ENCODE results near the gene RARS2.
A peak's percentile ranks its signal among the peaks of the same experiment; 100 is the strongest.

Gene RARS2

DNA sequence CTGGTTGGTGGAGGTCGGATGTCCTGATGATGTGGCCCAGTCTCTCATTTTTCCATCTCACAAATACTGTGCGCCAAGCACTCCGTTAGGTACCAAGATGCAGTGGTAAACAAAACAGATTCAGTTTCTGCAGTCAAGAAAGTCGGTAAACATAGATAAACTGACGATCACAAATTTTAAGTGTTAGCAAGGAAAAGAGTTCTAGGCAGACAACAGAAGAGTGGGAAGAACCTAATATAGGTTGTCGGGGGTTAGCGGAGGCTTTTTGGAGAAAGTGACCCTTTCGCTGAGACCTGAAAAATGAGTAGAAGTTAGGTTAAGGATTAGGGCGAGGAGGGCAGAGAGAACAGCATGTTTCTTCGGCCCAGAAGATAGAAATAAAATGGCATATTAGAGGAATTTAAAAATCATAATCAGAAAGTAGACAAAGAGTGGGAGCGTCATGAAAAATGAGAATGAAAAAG, 662 bp upstream of the RARS2 start:
- H3K9me3 ChIP-seq (ENCODE audit: low read length), result no peaks in the 10 kb centered on the region

DNA sequence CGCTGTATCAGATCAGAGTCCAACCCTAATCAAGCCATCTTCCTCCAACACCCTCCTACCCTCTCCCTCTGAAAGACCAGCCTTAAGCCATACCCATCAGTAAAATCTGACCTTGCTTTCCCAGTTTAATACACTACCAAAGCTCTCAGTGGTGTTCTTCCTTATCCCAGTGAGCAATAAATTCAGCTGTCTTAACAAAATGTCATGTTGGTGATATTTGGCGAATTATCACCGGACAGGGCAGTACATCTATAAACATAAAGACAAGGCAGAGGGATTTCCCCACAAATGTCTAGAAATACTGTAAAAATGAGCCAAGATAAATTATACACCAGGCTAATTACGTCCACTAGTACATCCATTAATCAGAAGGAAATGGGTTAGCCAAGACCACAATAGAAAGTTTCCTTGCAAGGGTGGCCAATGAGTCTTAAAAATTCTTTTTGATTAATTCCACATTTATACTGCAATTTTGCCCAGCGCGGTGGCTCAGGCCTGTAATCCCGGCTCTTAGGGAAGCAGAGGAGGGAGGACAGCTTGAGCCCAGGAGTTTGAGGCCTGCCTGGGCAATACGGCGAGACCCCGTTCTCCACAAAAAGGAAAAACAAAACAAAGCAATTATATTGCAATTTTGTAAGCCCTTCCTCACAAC, 905 bp downstream of the RARS2 start:
- no peak overlapping the region for H2AFZ ChIP-seq (ENCODE audit: low read length)
- no peak overlapping the region for H3K27ac ChIP-seq (ENCODE audit: low read depth, low read length, poor library complexity, severe bottlenecking)
- peaks cover 39% of the 10 kb centered on the region for H3K36me3 ChIP-seq (ENCODE audit: insufficient read depth, low read length)

More for the DNA sequence above, 662 bp upstream of the RARS2 start:
- H4K20me1 ChIP-seq (ENCODE audit: insufficient read depth, low read length), result no peaks in the 10 kb centered on the region
- no peak overlapping the region; the same call in 1 of the 2 replicates for H2AFZ ChIP-seq (ENCODE audit: low read length)
- peak overlapping the region; percentile 87 for H3K9ac ChIP-seq (ENCODE audit: low read length)
- no peaks in the 10 kb centered on the region for H3K9me2 ChIP-seq (ENCODE audit: low read depth, low read length)
- peaks cover 31% of the 10 kb centered on the region for H3K4me1 ChIP-seq (ENCODE audit: insufficient read depth, low read length, severe bottlenecking)
- H3K27ac ChIP-seq (ENCODE audit: low read depth, low read length, poor library complexity, severe bottlenecking), result peak overlapping the region; percentile 27
- TF ChIP-seq EZH2 (IDR thresholded peaks at IDR 0.05; ENCODE audit: borderline replicate concordance, low read length), result no peak
- TF ChIP-seq, protein P1, sequence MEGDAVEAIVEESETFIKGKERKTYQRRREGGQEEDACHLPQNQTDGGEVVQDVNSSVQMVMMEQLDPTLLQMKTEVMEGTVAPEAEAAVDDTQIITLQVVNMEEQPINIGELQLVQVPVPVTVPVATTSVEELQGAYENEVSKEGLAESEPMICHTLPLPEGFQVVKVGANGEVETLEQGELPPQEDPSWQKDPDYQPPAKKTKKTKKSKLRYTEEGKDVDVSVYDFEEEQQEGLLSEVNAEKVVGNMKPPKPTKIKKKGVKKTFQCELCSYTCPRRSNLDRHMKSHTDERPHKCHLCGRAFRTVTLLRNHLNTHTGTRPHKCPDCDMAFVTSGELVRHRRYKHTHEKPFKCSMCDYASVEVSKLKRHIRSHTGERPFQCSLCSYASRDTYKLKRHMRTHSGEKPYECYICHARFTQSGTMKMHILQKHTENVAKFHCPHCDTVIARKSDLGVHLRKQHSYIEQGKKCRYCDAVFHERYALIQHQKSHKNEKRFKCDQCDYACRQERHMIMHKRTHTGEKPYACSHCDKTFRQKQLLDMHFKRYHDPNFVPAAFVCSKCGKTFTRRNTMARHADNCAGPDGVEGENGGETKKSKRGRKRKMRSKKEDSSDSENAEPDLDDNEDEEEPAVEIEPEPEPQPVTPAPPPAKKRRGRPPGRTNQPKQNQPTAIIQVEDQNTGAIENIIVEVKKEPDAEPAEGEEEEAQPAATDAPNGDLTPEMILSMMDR (IDR thresholded peaks at IDR 0.05; ENCODE audit: low read length), result no peak
- no peaks in the 10 kb centered on the region for H3K27me3 ChIP-seq (ENCODE audit: insufficient read depth, low read length)
- no peaks in the 10 kb centered on the region for H3F3A ChIP-seq (ENCODE audit: insufficient read depth, low read length)
- peaks cover 60% of the 10 kb centered on the region for H3K79me2 ChIP-seq (ENCODE audit: insufficient read depth, low read length)
- H3K4me2 ChIP-seq (ENCODE audit: low read length), result peak overlapping the region; percentile 86
- H3K36me3 ChIP-seq (ENCODE audit: insufficient read depth, low read length), result peaks cover 38% of the 10 kb centered on the region
- H3K4me3 ChIP-seq (ENCODE audit: low read depth, low read length, poor library complexity, severe bottlenecking), result peak overlapping the region; percentile 84

DNA sequence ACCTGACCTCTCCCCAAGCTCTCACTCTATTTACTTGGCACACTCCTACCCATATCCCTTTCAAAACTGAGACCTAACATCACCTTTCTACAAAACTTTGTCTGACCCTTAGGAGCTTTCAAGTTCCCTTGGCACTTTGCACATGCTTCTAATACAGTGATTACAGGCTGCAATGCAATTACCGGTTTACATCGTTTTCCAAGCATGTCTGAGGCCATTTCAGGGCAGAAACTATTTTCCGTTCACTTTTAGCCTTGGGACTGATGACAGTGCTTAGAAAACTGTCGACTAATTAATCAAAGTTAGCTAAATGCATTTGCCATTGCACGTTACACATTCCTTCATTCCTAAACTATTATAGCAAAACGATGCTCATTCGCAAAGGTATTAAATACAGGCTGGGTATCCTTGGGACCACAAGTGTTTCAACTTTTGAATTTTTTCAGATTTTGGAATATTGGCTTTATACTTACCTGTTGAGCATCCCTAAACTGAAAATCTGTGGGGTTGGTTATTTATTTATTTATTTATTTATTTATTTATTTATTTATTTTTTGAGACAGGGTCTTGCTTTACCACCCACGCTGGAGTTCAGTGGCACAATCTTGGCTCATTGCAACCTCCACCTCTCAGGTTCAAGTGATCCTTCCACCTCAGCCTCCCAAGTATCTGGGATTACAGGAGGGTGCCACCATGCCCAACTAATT, 3.3 kb downstream of the RARS2 start:
- Histone ChIP-seq H3K9ac (ENCODE audit: low read length) (no peak overlapping the region), H3K79me2 (ENCODE audit: insufficient read depth, low read length) (peaks cover 75% of the 10 kb centered on the region), H3K4me3 (ENCODE audit: low read depth, low read length, poor library complexity, severe bottlenecking) (no peak overlapping the region), H3K36me3 (ENCODE audit: insufficient read depth, low read length) (peaks cover 56% of the 10 kb centered on the region), H3K9me2 (ENCODE audit: low read depth, low read length) (no peaks in the 10 kb centered on the region), H2AFZ (ENCODE audit: low read length) (no peak overlapping the region), H3K4me1 (ENCODE audit: insufficient read depth, low read length, severe bottlenecking) (peaks cover 27% of the 10 kb centered on the region), H3K9me3 (ENCODE audit: low read length) (no peaks in the 10 kb centered on the region), H3F3A (ENCODE audit: insufficient read depth, low read length) (no peaks in the 10 kb centered on the region), H3K4me2 (ENCODE audit: low read length) (no peak overlapping the region), H4K20me1 (ENCODE audit: insufficient read depth, low read length) (no peaks in the 10 kb centered on the region), H3K27me3 (ENCODE audit: insufficient read depth, low read length) (no peaks in the 10 kb centered on the region), H3K27ac (ENCODE audit: low read depth, low read length, poor library complexity, severe bottlenecking) (no peak overlapping the region)
- TF ChIP-seq, protein P1 (IDR thresholded peaks at IDR 0.05; ENCODE audit: low read length), result no peak
- no peak for TF ChIP-seq EZH2 (IDR thresholded peaks at IDR 0.05; ENCODE audit: borderline replicate concordance, low read length)

More for the DNA sequence above, 905 bp downstream of the RARS2 start:
- Histone ChIP-seq H4K20me1 (ENCODE audit: insufficient read depth, low read length) (no peaks in the 10 kb centered on the region), H3K9me3 (ENCODE audit: low read length) (no peaks in the 10 kb centered on the region), H3K9me2 (ENCODE audit: low read depth, low read length) (no peaks in the 10 kb centered on the region), H3K27me3 (ENCODE audit: insufficient read depth, low read length) (no peaks in the 10 kb centered on the region), H3K9ac (ENCODE audit: low read length) (peak overlapping the region; percentile 87), H3F3A (ENCODE audit: insufficient read depth, low read length) (no peaks in the 10 kb centered on the region), H3K79me2 (ENCODE audit: insufficient read depth, low read length) (peaks cover 71% of the 10 kb centered on the region), H3K4me3 (ENCODE audit: low read depth, low read length, poor library complexity, severe bottlenecking) (peak overlapping the region; percentile 84), H3K4me1 (ENCODE audit: insufficient read depth, low read length, severe bottlenecking) (peaks cover 31% of the 10 kb centered on the region), H3K4me2 (ENCODE audit: low read length) (peak overlapping the region; percentile 86)
- TF ChIP-seq EZH2 (IDR thresholded peaks at IDR 0.05; ENCODE audit: borderline replicate concordance, low read length), result no peak
- TF ChIP-seq, protein P1 (IDR thresholded peaks at IDR 0.05; ENCODE audit: low read length), result no peak
